HG03457 (cell line): ENCODE results near the gene TPPP3.
"Not testable (repeated sequence)": the region's sequence is repeated elsewhere in the genome, so short reads cannot be mapped to it uniquely, and the experiment has no call there.

Experiments used
- ATAC-seq: cut with Tn5 transposase; IDR thresholded peaks from one replicate; pipeline ENCODE4 v1.9.1; 2021; ENCODE audit warnings: moderate number of reproducible peaks; ENCODE audit not compliant: unreplicated experiment

TPPP3 gene

DNA sequence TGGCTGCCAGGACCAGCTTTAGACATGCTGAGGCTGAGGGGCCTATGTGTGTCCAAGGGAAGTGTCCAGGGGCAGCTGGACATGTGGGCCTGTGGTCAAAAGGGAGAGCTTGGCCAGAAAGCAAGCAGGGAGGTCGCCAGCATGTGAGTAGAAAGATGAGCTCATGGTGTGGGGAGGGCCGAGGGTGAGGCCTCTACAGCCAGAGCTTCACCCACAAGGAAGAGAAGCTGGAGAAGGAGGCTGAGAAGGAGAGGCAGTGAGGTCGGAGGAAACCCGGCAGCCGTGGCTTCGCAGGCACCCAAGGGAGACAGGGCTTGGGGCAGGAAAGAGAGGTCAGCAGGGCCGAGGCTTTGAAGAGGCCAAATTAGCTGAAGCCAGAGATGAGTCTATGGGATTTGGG lies 33.7 kb upstream of the TPPP3 start:
- ATAC-seq: no peak

DNA sequence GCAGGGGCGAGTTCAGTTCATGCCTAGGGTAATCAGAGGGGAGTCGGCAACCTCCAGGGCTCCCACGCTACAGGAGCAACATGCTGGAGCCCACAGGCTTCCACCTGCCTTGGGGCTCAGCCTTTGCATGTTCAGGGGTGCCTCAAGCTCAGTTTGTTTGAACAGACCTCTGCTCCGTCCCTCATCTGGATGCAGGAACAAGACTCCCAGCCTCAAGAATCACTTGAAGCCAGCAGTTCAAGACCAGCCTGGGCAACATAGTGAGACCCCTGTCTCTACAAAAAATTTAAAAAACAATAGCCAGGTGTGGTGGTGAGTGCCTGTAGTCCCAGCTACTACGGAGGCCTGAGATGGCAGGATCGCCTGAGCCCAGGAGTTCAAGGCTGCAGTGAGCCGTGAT lies 32.7 kb upstream of the TPPP3 start:
- ATAC-seq: no peak

DNA sequence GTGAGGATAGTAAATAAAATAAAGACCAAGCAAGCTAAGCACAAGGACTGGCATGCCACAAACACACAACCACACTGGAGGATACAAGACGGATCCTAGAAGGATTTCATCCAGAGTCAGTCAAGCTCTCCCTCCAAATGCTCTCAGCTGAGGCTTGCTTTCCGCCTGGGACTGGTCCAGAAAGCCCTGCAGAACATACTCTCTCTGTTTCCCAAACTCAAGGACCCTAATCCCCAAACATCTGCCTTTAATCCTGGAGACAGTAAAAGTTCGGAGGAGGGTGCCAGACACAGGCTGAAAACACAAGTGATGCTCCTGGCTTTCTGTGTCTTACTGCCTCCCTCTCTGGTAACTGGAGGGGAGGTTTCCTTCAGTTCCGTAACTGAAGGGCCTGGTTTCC lies 32.3 kb upstream of the TPPP3 start:
- ATAC-seq: no peak

DNA sequence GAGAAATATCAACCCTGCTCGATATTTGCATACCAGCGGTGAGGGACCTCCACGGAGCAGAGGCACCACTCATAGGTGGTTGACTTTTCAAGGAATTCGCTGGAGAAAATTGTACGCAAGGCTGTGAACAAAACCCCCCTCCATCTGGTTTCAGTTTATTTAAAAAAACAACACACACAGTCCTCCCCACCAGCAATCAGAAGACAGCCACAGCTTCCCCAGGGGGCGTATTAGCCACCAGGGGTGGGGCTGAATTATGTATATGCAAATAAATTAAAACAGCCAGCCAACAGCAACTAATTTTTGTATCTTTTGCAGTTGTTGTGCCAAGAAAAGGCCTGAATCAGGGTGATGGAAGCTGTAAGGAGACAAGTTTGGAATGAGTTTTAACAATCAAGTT lies 31.8 kb upstream of the TPPP3 start:
- no peak for ATAC-seq

DNA sequence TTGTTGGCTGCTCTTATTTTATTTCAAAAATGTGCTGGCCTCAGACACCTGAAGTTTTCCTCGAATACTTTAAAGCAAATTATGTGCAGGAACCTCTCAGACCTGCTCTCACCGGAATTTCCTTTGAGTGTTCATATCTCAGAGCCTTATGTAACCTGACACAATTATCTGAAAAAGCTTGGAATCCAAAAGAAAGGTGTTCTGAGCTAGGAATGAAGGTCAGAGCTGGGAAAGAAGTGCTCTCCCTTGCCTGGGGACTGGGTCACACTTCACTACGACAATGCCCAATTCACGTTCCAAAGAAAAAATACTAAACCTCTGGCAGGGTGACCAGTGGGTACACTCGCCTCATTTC lies 30.9 kb upstream of the TPPP3 start:
- ATAC-seq: no peak

DNA sequence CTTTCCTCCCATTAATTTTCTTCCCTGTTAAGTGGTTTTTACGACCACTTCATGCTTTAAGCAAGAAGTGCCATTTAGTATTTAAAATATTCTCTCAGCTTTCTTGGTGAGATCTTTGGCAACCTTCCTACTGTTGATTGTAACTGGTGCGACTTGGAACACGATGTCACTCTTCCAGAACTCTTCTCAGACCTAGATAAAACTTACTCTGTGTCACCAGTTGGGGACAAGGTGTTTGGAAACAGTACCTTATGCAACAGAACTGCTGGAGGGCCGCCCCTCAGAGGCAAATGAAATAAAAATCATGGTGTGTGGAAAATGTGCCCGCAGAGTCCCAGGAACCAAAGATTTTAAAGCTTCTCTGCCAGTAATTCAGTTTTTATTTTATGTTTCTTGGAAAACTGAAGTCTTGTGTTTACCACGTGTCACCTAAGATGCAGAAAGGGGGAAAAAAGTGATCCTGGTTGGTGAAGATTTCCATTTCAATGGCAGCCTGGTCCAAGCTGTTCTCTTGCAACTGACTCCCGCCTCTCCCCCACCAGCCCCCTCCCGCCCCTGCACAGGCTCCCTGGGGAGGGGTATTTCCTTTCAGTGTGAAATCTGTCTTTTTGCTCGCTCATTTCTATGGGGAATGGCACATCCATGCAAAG lies 30.4 kb upstream of the TPPP3 start:
- ATAC-seq: no peak

DNA sequence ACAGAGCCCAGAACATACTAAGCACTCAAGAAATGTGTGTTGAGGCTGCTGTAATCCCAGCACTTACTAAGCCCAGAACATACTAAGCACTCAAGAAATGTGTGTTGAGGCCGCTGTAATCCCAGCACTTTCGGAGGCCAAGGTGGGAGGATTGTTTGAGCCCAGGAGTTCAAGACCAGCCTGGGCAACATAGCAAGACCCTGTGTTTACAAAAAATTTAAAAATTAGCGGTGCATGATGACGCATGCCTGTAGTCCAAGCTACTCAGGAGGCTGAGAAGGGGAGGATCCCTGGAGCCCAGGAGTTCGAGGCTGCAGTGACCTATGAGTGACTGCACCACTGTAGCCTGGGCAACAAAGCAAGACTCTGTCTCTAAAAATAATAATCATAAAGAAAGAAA lies 29.7 kb upstream of the TPPP3 start:
- no peak for ATAC-seq

DNA sequence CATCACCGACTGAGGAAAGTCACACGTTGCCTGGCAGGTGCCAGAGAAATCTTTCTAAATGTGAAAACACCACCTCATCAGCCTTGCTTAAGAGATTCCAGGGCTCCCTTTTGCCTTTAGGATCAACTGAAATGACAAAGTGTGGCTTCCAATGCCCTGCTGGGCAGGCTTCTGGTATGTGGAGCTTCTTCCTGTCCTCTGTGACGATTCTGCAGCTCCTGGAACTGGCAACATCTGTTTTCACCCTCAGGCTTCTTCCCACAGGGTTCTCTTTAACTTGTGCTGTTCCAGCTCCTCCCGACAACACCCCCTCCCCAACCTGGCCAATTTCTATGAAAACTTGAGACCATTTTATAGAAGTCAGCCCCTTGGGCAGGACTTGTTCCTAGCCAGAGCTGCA lies 27.7 kb upstream of the TPPP3 start:
- no peak for ATAC-seq

DNA sequence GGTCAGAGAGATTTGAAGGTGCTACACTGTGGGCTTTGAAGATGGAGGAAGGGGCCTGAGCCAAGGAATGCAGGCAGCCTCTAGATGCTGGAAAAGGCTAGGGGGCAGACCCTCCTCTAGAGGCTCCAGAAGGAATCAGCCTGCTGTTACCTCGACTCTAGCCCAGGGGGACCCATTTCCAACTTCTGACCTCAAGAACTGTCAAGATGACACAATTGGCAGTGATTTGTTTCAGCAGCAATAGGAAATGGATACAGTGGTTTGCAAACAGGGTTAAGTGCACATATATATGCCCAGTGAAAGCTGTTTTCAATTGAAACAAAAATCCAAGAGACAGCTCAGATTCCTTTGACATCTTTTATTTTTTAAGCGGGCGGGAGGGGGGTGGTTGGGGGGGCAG lies 26.6 kb upstream of the TPPP3 start:
- ATAC-seq: no peak

DNA sequence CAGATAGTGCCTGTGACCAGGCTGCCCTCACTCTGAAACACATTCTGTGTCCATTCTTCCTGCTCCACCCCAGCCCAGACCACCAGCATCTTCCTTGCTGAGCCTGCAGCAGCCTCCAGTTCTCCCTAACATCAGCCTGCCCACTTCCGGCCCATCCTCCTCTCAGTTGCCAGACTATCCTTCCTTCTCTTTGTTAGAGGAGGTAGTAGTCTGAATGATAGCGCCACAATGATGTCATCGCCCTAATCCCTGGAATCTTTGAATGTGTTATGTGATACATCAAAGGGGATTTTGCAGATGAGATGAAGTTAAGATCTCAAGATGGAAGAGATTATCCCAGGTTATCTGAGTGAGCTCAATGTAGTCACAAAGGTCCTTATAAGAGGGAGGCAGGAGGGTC lies 26.2 kb upstream of the TPPP3 start:
- ATAC-seq: no peak

DNA sequence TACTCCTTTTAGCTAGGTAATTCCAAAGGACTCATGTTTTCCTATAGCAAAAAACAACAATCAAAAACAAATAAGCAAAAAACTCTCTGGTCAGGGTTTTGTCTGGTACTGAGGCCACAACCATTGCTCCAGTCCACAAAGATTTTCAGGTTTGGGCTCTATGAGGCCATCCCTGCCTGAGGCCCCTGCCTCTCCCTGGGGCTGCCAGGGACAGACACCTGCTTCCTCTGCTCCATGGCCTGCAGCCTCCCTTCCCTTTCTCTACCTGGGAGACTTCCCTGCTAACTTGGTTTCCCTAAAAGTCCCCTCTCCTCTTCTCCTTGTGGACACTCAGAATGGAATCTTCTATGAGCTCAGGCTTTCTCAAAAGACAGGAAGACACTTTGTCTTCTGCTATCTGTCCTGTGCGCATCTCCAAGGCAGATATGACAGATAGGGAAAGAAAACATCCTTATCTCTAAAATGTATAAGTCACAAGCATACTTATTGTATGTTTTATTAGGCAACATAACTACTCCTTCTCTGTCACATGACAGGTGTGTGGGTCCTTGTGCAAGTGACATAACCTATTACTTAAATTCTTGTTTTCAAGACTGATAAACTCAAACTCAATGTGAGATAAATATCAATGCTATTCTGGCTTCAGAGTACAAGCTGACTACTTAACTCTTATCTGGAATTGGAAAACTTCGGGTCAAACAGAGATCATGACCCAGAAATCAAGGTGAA lies 24.2 kb upstream of the TPPP3 start:
- ATAC-seq: no peak

DNA sequence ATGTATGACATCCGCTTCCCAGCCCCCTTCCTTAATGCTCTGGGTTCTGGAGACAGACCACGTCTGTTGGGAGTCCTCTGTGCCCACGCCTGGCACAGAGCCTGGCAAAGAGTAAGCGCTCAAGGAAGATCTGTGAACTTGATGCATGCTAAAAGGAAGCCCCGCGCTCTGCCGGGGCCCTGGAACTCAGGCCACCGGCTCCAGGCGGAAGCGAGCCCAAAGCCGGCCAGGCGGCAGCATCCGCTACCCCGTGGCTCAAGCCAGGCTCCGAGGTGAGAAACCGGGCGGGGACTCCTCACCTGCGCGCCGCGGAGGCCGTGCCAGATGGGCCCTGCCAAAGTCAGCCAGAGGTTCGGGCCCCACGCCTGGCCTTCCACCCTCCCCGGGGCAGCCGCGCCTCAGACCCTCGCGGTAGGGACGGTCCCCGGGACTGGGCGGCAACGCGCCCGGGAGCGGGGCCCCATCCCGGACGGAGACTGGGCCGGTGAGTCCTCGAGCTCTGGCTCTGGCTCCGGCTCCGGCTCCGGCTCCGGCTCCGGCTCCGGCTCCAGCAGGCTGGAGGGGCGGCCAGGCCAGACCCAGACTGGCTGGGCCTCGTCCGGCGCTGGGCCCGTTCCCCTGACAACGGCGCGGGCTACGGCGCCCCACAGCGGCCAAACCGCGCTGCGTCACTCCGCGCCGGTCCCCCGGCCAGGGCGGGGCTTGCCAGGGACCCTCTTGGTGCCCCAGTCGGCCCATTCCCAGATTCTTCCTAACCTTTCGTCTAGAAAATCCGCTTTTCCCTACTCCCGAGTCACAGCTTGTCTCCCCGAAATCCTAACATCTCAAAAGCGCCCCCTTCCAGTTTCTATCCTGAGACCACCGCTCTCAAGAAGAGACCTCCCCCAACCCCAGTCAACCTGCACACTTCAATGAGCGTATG lies 22.8 kb upstream of the TPPP3 start, which contains the start of gene ZDHHC1:
TSS of gene ZDHHC1 (minus strand) at position 606 of the 922 bp plus-strand sequence. CDS start 8,702 bp downstream, outside the sequence.
- no peak for ATAC-seq

DNA sequence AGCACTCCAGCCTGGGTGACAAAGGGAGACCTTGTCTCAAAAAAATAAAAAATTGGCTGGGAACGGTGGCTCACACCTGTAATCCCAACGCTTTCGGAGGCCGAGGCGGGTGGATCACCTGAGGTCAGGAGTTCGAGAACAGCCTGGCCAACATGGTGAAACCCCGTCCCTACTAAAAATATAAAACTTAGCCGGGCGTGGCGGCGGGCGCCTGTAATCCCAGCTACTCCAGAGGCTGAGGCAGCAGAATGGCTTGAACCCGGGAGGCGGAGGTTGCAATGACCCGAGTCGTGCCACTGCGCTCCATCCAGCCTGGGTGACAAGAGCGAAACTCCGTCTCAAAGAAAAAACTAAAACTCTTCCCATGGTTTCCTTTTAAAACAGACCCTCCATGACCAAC lies 22.1 kb upstream of the TPPP3 start:
- not testable (repeated sequence) for ATAC-seq

DNA sequence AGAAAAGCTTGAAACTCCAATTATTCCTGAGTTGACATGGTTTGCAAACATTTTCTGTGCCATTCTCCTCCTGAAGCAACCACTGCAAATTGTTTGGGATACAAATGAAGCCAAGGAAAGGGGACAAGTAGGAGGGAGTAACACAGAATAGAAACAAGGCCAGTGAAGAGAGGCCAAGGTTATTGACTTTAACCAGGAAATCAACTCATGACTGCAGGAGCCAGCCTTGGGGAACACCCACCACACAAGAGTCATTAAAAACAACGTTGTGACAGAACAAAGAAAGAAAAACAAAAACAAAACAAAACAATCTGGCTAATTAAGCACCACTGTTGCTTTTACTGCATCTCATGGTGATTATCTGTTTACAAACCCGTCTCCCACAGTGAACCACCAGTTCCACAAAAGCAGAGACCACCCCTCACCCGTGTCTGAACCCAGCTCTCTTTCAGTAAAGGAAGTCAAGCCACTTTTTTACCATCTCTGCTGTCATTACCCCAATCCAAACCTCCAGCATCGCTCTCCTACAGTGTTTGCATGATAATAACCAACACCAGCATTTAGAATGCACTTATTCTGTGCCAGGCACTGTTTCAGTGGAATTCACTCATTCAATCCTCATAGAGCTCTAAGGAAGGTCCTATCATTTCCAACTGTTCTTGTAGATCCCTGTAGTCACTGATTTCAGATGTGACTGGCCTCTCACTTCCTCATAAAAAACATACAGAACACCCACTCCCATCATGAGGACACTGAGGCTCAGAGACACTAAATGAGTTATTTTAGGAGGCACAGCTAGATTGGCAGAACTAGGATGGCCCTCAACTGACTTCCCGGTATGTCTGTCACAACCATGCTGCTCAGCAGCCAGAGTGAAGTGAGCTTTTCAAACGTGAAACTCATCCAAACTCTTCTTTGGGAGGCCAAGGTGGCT lies 20.9 kb upstream of the TPPP3 start:
- ATAC-seq: no peak

DNA sequence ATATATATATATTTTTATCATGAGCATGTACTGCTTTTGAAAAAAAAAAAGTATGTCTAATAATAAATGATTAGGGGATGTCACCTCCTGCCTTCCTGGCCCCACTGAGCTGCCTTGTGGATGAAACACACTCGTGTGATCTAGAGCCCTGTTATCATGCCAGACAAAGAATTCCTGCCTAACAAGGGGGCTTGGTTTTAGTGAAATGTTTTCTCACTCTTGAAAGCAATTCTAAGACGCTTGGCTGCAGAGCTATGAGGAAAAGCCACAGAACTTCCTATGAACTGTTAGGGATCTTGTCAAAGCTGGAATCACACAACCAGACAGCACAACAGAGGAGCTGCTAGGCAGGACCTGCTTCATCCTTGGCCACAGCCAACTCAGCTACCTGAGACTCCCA lies 19.0 kb upstream of the TPPP3 start:
- no peak for ATAC-seq

DNA sequence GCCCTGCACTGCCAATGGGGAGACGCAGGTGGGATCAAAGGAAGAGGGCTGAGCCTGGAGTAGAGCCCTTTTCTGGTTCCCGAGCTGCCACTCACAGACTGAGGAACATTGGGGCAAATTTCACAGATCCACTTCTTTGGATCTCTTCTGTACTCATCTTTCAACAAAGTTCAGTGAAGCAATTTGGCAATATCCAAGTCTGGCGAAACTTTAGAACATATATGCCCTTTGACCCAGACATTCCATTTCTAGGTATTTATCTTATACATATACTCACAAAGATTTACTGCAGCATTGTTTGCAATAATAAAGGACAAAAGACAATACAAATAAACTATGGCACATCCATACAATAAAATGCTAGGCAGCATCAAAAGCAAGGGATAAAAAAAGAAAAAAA lies 18.0 kb upstream of the TPPP3 start:
- ATAC-seq: no peak

DNA sequence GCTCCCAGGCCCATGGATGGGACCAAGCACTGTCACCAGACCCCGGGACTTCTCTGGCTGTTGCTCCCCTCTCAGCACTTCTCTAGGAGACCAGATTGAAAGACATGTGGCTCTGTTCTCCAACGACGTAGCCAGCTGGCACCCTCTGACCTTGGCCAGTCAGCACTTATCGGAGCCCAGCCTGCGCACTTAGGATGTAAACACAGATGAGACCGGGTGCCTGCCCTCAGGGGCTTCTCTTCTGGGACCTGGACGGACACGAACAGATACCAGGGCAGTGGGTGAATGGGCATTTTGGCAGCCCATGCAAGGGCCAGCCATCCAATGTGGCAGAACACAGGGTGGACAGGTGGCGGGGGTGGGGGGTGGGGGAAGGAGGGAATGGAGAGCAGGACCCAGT lies 16.3 kb upstream of the TPPP3 start:
- ATAC-seq: no peak

DNA sequence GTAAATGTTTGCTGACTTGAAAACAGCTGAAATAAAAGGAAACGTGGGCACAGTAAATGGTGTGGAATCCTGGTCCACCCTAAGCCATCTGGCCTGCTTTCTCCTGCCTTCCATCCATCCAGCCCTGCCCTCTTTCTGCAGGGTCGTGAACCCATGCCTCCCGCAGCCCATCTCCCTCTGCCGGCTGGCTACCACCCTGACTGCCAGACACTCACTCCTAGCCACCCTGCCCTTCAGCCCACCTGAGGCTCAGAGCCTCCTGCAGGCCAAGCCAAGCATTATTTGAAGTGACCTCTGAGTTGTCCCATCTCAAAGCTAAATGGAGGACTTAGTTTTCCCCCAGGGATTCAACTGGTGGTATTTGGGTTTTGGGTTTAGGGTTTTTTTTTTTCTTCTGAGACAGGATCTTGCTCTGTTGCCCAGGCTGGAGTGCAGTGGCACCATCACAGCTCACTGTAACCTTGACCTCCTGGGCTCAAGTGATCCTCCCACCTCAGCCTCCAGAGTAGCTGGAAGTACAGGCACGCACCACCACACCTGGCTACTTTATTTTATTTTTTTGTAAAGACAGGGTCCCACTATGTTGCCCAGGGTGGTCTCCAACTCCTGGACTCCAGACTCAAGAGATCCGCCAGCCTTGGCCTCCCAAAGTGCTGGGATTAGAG lies 14.6 kb upstream of the TPPP3 start:
- no peak for ATAC-seq

DNA sequence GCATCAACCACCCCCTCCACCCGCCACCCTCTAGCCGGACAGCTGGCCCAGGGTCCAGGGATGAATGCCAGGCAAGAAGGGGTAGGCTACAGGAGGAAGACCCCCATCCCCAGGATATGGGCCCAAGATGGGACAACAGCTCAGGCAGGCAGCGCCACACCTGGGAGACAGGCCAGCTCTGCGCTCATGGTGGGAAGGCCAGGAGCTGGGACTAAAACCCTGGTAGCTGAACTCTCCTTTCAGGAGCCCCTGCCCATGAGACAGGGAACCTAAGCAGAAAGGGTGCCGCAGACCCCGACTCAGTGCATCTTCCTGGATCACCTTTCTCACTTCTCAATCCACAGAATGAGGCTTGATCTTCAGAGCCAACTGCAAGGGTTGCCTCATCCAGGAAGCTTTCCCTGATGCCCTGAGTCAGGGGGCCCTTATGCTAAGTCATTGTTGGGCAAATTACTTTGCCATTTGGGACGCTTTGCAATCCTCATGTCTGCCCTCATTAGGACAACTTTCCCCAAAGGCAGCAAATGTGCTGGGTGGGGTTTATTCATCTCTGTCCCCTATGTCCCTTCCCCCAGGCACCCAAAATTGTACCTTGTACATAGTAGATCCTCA lies 14.0 kb upstream of the TPPP3 start:
- no peak for ATAC-seq
